ENCODE results near the gene TENM4. TPM values are rescaled to one million over a fixed set of nuclear protein-coding genes. Genes with fewer than 3 reads are reported as not detected.
"Not testable (repeated sequence)": the region's sequence is repeated elsewhere in the genome, so short reads cannot be mapped to it uniquely, and the experiment has no call there.

The TENM4 gene
- total RNA-seq, 4 donors from 2014 or later = 16.8 to 158 (median 120) TPM

DNA sequence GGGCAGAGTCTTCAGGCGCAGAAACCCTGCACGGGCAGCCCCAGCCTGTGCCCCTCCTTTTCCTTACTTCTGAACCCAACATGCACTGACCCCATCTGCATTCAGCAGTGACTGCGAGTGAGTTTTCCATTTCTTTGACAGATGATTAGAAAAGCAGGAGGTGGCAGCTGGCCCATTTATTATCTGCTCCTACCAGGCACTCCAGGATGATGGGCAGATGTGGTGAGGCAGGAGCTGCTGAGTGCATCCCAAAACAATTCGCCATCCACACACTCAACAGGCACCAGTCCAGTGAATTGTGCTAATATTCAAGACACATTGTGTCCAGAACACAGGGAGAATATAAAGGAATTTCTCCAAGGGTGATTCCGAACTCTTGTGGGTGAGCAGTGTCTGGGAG lies 208.5 kb downstream of the TENM4 start:
- Histone ChIP-seq H3K27me3 (no peaks in the 10 kb centered on the region), H3K36me3 (no peaks in the 10 kb centered on the region), H3K4me1 (peaks cover 21 to 28% of the 10 kb centered on the region in 2 donors), H3K27ac (no peak overlapping the region), H3K9me3 (no peaks in the 10 kb centered on the region), H3K4me3 (replicated peaks in 1 of 3) (no peak overlapping the region)
- TF ChIP-seq CTCF (IDR thresholded peaks at IDR 0.05) = no peak
- TF ChIP-seq POLR2A (IDR thresholded peaks at IDR 0.05) = no peak
- intact Hi-C loops (cut with DNase I) = no loop called here
- WGBS, 2 donors = 88 to 92% methylated on average over 5 of the region's 5 CpGs
- DNase-seq = peak in 1 of 2 donors; percentile 24

- Histone ChIP-seq H3K36me3 (no peaks in the 10 kb centered on the region), H3K27me3 (no peaks in the 10 kb centered on the region), H3K27ac (no peak overlapping the region), H3K9me3 (no peaks in the 10 kb centered on the region), H3K4me1 (peaks cover 39 to 41% of the 10 kb centered on the region in 2 donors), H3K4me3 (replicated peaks in 1 of 3) (no peak overlapping the region)
- peak in 1 of 2 donors; percentile 38 for DNase-seq
- WGBS, 2 donors = 96 to 100% methylated on average over 1 of the region's 1 CpG
- TF ChIP-seq CTCF (IDR thresholded peaks at IDR 0.05) (no peak), POLR2A (IDR thresholded peaks at IDR 0.05) (no peak)
- intact Hi-C loops (cut with DNase I) = no loop called here
These were observed 211.8 kb downstream of the TENM4 start for GRCh38 chr11:79229047-79229446.

- TF ChIP-seq POLR2A (IDR thresholded peaks at IDR 0.05) (no peak), CTCF (IDR thresholded peaks at IDR 0.05) (peak in 1 of 6 experiments; percentile 20)
- Histone ChIP-seq H3K27ac (peak overlapping the region in 1 of 3 donors; percentile 91), H3K9me3 (no peaks in the 10 kb centered on the region), H3K4me1 (peaks cover 40% of the 10 kb centered on the region in 2 donors), H3K27me3 (no peaks in the 10 kb centered on the region), H3K36me3 (no peaks in the 10 kb centered on the region), H3K4me3 (replicated peaks in 1 of 3) (no peak overlapping the region)
- WGBS, 2 donors = 85 to 87% methylated on average over 12 to 13 of the region's 13 CpGs
- intact Hi-C loops (cut with DNase I) = no loop called here
- no peak for DNase-seq
These were observed 212.8 kb downstream of the TENM4 start for GRCh38 chr11:79227767-79228755.

GRCh38 chr11:79227308-79227707 lies 213.5 kb downstream of the TENM4 start:
- H3K4me1 ChIP-seq = peaks cover 32 to 40% of the 10 kb centered on the region in 2 donors
- H3K4me3 ChIP-seq (replicated peaks in 1 of 3) = no peak overlapping the region
- TF ChIP-seq POLR2A (IDR thresholded peaks at IDR 0.05) (no peak), CTCF (IDR thresholded peaks at IDR 0.05) (no peak)
- no peaks in the 10 kb centered on the region for H3K36me3 ChIP-seq
- no peak for DNase-seq
- WGBS, 2 donors = 78 to 79% methylated on average over 5 of the region's 5 CpGs
- H3K9me3 ChIP-seq = no peaks in the 10 kb centered on the region
- intact Hi-C loops (cut with DNase I) = no loop called here
- H3K27me3 ChIP-seq = no peaks in the 10 kb centered on the region
- peak overlapping the region; percentile 76 to 91 (median 77) for H3K27ac ChIP-seq

DNA sequence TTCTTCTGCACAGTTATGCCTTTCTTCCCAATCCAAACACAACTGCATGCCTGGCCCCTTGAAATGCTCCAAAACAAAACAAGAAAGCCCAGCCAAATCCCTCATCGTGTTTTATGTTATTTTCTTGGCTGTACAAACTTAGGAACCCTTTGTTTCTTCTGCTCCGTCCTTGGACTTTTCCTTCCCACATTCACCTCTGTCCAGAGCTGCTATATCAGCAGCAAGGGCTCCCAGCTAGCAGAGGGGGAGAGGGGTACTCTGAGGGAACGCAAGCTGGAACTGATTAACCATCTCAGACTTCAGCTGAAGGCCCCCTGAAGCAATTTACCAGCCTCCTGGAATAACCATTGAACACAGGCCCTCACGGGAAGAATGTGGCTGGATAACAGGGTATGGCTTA lies 214.7 kb downstream of the TENM4 start:
- Histone ChIP-seq H3K9me3 (no peaks in the 10 kb centered on the region), H3K27me3 (no peaks in the 10 kb centered on the region), H3K4me3 (replicated peaks in 1 of 3) (no peak overlapping the region), H3K36me3 (no peaks in the 10 kb centered on the region), H3K4me1 (peaks cover 37 to 39% of the 10 kb centered on the region in 2 donors), H3K27ac (peak overlapping the region; percentile 76 to 91 (median 77))
- peak in 1 of 2 donors; percentile 43 for TF ChIP-seq POLR2A (IDR thresholded peaks at IDR 0.05)
- no peak for TF ChIP-seq CTCF (IDR thresholded peaks at IDR 0.05)
- 26 to 33% methylated on average over 4 of the region's 4 CpGs for WGBS, 2 donors
- DNase-seq = peak; percentile 53 to 66
- intact Hi-C loops (cut with DNase I) = no loop called here

GRCh38 chr11:79222163-79222562 lies 218.7 kb downstream of the TENM4 start:
- H3K9me3 ChIP-seq; H3K4me3 ChIP-seq (replicated peaks in 1 of 3); H3K27me3 ChIP-seq; intact Hi-C loops (cut with DNase I); DNase-seq; H3K36me3 ChIP-seq: not testable (repeated sequence)
- Histone ChIP-seq H3K4me1 (peaks cover 44 to 48% of the 10 kb centered on the region in 2 donors), H3K27ac (peak overlapping the region; percentile 60 to 89 (median 62))
- 75 to 87% methylated on average over 5 of the region's 5 CpGs for WGBS, 2 donors
